BLaER1 (cell line): ENCODE data around the gene FN1.

Experiments
- H3K27ac ChIP-seq: shearing (Covaris generic); formaldehyde crosslinking; 2 replicates; pipeline ENCODE4 v1.8.1; 2022
- H3K27me3 ChIP-seq: shearing (Covaris generic); formaldehyde crosslinking; 2 replicates; pipeline ENCODE4 v1.8.1; 2022
- H3K36me3 ChIP-seq: shearing (Covaris generic); formaldehyde crosslinking; 2 replicates; pipeline ENCODE4 v1.8.1; 2022
- H3K4me1 ChIP-seq: shearing (Covaris generic); formaldehyde crosslinking; 2 replicates; pipeline ENCODE4 v1.8.1; 2022
- H3K4me2 ChIP-seq: shearing (Covaris generic); formaldehyde crosslinking; 2 replicates; pipeline ENCODE4 v1.8.1; 2022
- H3K4me3 ChIP-seq: shearing (Covaris generic); formaldehyde crosslinking; 2 replicates; pipeline ENCODE4 v1.8.1; 2022
- H3K9ac ChIP-seq: shearing (Covaris generic); formaldehyde crosslinking; 2 replicates; pipeline ENCODE4 v1.8.1; 2022
- H3K9me3 ChIP-seq: shearing (Covaris generic); formaldehyde crosslinking; 2 replicates; pipeline ENCODE4 v1.8.1; 2022
- H4K20me1 ChIP-seq: shearing (Covaris generic); formaldehyde crosslinking; 2 replicates; pipeline ENCODE4 v1.8.1; 2022
- Cebpa-rat ChIP-seq: shearing (Covaris generic); IDR thresholded peaks from 2 replicates; pipeline ENCODE4 v1.8.1; 2022

Gene FN1

GRCh38 chr2:215423928-215424540 lies 11.8 kb downstream of the FN1 start:
- Histone ChIP-seq H4K20me1 (no peaks in the 10 kb centered on the region), H3K27me3 (no peaks in the 10 kb centered on the region), H3K4me3 (no peak overlapping the region), H3K4me1 (peaks cover 10% of the 10 kb centered on the region), H3K9ac (no peak overlapping the region), H3K27ac (no peak overlapping the region), H3K36me3 (no peaks in the 10 kb centered on the region), H3K9me3 (no peaks in the 10 kb centered on the region), H3K4me2 (no peak overlapping the region)
- no peak for TF ChIP-seq Cebpa-rat

- no peak overlapping the region for H3K9ac ChIP-seq
- H3K9me3 ChIP-seq, result no peaks in the 10 kb centered on the region
- H3K27me3 ChIP-seq, result no peaks in the 10 kb centered on the region
- no peak overlapping the region for H3K4me2 ChIP-seq
- no peak overlapping the region for H3K4me3 ChIP-seq
- TF ChIP-seq Cebpa-rat, result no peak
- no peaks in the 10 kb centered on the region for H3K36me3 ChIP-seq
- peaks cover 10% of the 10 kb centered on the region for H3K4me1 ChIP-seq
- no peak overlapping the region for H3K27ac ChIP-seq
- H4K20me1 ChIP-seq, result no peaks in the 10 kb centered on the region
These were observed 12.6 kb downstream of the FN1 start for GRCh38 chr2:215423234-215423633.

GRCh38 chr2:215422676-215423075 lies 13.2 kb downstream of the FN1 start:
- Histone ChIP-seq H3K4me1 (peaks cover 10% of the 10 kb centered on the region), H3K27ac (no peak overlapping the region), H3K4me2 (no peak overlapping the region), H3K27me3 (no peaks in the 10 kb centered on the region), H3K9me3 (no peaks in the 10 kb centered on the region), H4K20me1 (no peaks in the 10 kb centered on the region), H3K36me3 (no peaks in the 10 kb centered on the region), H3K9ac (no peak overlapping the region), H3K4me3 (no peak overlapping the region)
- TF ChIP-seq Cebpa-rat, result no peak

GRCh38 chr2:215421859-215422461 lies 13.9 kb downstream of the FN1 start:
- Histone ChIP-seq H3K4me1 (peaks cover 10% of the 10 kb centered on the region), H3K4me3 (no peak overlapping the region), H3K27ac (no peak overlapping the region), H3K9me3 (no peaks in the 10 kb centered on the region), H3K9ac (no peak overlapping the region), H3K4me2 (no peak overlapping the region), H3K27me3 (no peaks in the 10 kb centered on the region), H3K36me3 (no peaks in the 10 kb centered on the region), H4K20me1 (no peaks in the 10 kb centered on the region)
- no peak for TF ChIP-seq Cebpa-rat

GRCh38 chr2:215420471-215420935 lies 15.4 kb downstream of the FN1 start:
- Histone ChIP-seq H3K4me3 (no peak overlapping the region), H4K20me1 (no peaks in the 10 kb centered on the region), H3K4me2 (no peak overlapping the region), H3K4me1 (peaks cover 10% of the 10 kb centered on the region), H3K27me3 (no peaks in the 10 kb centered on the region), H3K9ac (no peak overlapping the region), H3K27ac (no peak overlapping the region), H3K36me3 (no peaks in the 10 kb centered on the region), H3K9me3 (no peaks in the 10 kb centered on the region)
- no peak for TF ChIP-seq Cebpa-rat

GRCh38 chr2:215419769-215420470 lies 15.9 kb downstream of the FN1 start:
- Histone ChIP-seq H3K9ac (no peak overlapping the region), H3K4me1 (peaks cover 10% of the 10 kb centered on the region), H3K4me2 (no peak overlapping the region), H3K4me3 (no peak overlapping the region), H3K27me3 (no peaks in the 10 kb centered on the region), H3K9me3 (no peaks in the 10 kb centered on the region), H3K36me3 (no peaks in the 10 kb centered on the region), H4K20me1 (no peaks in the 10 kb centered on the region), H3K27ac (no peak overlapping the region)
- TF ChIP-seq Cebpa-rat, result no peak

- H3K27me3 ChIP-seq, result no peaks in the 10 kb centered on the region
- no peak overlapping the region for H3K9ac ChIP-seq
- peaks cover 10% of the 10 kb centered on the region for H3K4me1 ChIP-seq
- H4K20me1 ChIP-seq, result no peaks in the 10 kb centered on the region
- no peak overlapping the region for H3K27ac ChIP-seq
- H3K36me3 ChIP-seq, result no peaks in the 10 kb centered on the region
- H3K4me2 ChIP-seq, result no peak overlapping the region
- TF ChIP-seq Cebpa-rat, result no peak
- H3K9me3 ChIP-seq, result no peaks in the 10 kb centered on the region
- no peak overlapping the region for H3K4me3 ChIP-seq
These were observed 16.8 kb downstream of the FN1 start for GRCh38 chr2:215419113-215419512.

- H3K9ac ChIP-seq, result no peak overlapping the region
- no peaks in the 10 kb centered on the region for H3K36me3 ChIP-seq
- H3K4me3 ChIP-seq, result no peak overlapping the region
- H4K20me1 ChIP-seq, result no peaks in the 10 kb centered on the region
- H3K4me2 ChIP-seq, result no peak overlapping the region
- H3K4me1 ChIP-seq, result peaks cover 3% of the 10 kb centered on the region
- no peak for TF ChIP-seq Cebpa-rat
- H3K27me3 ChIP-seq, result no peaks in the 10 kb centered on the region
- H3K27ac ChIP-seq, result no peak overlapping the region
- H3K9me3 ChIP-seq, result no peaks in the 10 kb centered on the region
These were observed 17.6 kb downstream of the FN1 start for GRCh38 chr2:215418064-215418963.

- Histone ChIP-seq H3K36me3 (no peaks in the 10 kb centered on the region), H3K27ac (no peak overlapping the region)
These were observed 18.4 kb downstream of the FN1 start for GRCh38 chr2:215417400-215417951.

More at GRCh38 chr2:215417400-215417951, 18.4 kb downstream of the FN1 start:
- Histone ChIP-seq H3K4me2 (no peak overlapping the region), H3K27me3 (no peaks in the 10 kb centered on the region), H4K20me1 (no peaks in the 10 kb centered on the region), H3K4me3 (no peak overlapping the region), H3K9ac (no peak overlapping the region), H3K4me1 (no peaks in the 10 kb centered on the region), H3K9me3 (no peaks in the 10 kb centered on the region)
- no peak for TF ChIP-seq Cebpa-rat
